ENCODE data around the gene CEACAM8.
"Not testable (repeated sequence)": the region's sequence is repeated elsewhere in the genome, so short reads cannot be mapped to it uniquely, and the experiment has no call there.

CEACAM8 gene

GRCh38 chr19:42540071-42540553 lies 54.6 kb downstream of the CEACAM8 start:
- no peak for ATAC-seq

- ATAC-seq, result no peak
These were observed 55.6 kb downstream of the CEACAM8 start for GRCh38 chr19:42538841-42539709.

- not testable (repeated sequence) for ATAC-seq
These were observed 59.4 kb downstream of the CEACAM8 start for GRCh38 chr19:42535276-42535675.

- no peak for ATAC-seq
These were observed 60.3 kb downstream of the CEACAM8 start for GRCh38 chr19:42534391-42534790.

- no peak for ATAC-seq
These were observed 61.8 kb downstream of the CEACAM8 start for GRCh38 chr19:42532891-42533290.

GRCh38 chr19:42531313-42531712 lies 63.4 kb downstream of the CEACAM8 start:
- peak; percentile 36 to 44 for ATAC-seq

Measured in activated CD4-positive, CD25-positive, alpha-beta regulatory T cell treated with anti-CD3 and anti-CD28 coated beads, Interleukin-2, amount 50 U/mL, for 24 hours (primary cell).